ENCODE measurements around the gene PELI2.

The PELI2 gene

DNA sequence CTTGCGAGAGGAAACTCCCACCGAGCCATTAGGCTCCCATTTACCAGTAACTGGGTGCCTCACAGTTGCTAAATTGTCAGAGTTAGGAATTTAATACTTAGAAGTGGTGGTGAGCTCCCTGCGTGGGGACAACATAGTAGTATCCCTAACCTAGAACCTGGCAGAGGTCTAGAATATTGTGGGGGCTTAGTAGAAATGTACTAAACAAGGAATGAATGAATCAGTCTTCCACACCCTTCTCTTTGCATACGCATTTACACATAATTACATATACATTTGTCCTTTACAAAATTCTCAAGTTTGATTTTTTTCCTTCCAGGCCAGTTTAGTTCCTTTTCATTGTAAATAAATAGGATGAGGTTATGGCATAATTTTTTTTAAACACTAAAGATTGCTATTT lies 24.1 kb downstream of the PELI2 start:
- TF ChIP-seq, protein P1, sequence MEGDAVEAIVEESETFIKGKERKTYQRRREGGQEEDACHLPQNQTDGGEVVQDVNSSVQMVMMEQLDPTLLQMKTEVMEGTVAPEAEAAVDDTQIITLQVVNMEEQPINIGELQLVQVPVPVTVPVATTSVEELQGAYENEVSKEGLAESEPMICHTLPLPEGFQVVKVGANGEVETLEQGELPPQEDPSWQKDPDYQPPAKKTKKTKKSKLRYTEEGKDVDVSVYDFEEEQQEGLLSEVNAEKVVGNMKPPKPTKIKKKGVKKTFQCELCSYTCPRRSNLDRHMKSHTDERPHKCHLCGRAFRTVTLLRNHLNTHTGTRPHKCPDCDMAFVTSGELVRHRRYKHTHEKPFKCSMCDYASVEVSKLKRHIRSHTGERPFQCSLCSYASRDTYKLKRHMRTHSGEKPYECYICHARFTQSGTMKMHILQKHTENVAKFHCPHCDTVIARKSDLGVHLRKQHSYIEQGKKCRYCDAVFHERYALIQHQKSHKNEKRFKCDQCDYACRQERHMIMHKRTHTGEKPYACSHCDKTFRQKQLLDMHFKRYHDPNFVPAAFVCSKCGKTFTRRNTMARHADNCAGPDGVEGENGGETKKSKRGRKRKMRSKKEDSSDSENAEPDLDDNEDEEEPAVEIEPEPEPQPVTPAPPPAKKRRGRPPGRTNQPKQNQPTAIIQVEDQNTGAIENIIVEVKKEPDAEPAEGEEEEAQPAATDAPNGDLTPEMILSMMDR (IDR thresholded peaks at IDR 0.05) = no peak
- H3K27me3 Mint-ChIP-seq (ENCODE audit: low read depth, poor library complexity) = no peaks in the 10 kb centered on the region

DNA sequence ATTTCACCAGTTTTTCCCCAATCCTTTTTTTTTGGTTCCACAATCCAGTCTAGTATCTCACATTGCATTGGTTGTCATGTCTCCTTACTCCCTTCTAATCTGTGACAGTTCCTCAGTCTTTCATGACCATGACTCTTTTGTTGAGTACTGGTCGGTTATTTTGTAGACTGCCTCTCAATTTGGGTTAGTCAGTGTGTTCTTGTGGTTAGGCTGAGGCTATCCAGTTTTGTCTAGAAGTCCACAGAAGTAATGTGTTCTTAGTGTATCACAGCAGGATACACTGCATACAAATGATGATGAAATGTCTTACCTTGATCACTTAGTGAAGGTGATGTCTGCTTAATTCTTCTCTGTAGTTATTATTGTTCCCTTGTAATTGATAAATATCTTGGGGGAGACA lies 24.8 kb downstream of the PELI2 start:
- TF ChIP-seq, protein P1 (IDR thresholded peaks at IDR 0.05) = no peak
- Mint-ChIP-seq H3K4me3 (no peak overlapping the region), H3K36me3 (ENCODE audit: low read depth) (no peaks in the 10 kb centered on the region), H3K27me3 (ENCODE audit: low read depth, poor library complexity) (no peaks in the 10 kb centered on the region), H3K27ac (no peak overlapping the region), H3K4me1 (peaks cover 48% of the 10 kb centered on the region), H3K9me3 (no peaks in the 10 kb centered on the region)
- DNase-seq = no peak

More for the DNA sequence above, 24.1 kb downstream of the PELI2 start:
- Mint-ChIP-seq H3K27ac (no peak overlapping the region), H3K36me3 (ENCODE audit: low read depth) (no peaks in the 10 kb centered on the region), H3K9me3 (no peaks in the 10 kb centered on the region), H3K4me1 (peaks cover 48% of the 10 kb centered on the region), H3K4me3 (no peak overlapping the region)
- no peak for DNase-seq

DNA sequence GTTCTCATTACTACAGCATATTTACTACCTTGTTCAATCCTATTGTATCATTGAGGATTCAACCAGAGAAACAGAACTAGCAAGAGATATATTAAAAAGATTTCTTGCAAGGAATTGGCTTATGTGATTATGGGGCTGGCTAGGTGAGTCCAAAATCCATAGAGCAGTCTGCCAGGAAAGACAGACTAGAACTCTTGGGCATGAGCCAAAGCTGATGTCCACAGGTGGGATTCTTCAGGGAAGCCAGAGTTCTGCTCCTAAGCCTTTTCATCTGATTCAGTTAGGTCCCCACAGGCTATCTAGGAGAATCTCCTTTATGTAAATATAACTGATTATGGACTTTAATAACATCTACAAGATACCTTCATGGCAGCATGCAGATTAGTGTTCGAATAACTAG lies 26.0 kb downstream of the PELI2 start:
- Mint-ChIP-seq H3K4me1 (peaks cover 46% of the 10 kb centered on the region), H3K36me3 (ENCODE audit: low read depth) (no peaks in the 10 kb centered on the region), H3K27ac (no peak overlapping the region), H3K4me3 (no peak overlapping the region), H3K27me3 (ENCODE audit: low read depth, poor library complexity) (no peaks in the 10 kb centered on the region), H3K9me3 (no peaks in the 10 kb centered on the region)
- TF ChIP-seq, protein P1 (IDR thresholded peaks at IDR 0.05) = no peak
- DNase-seq = no peak

DNA sequence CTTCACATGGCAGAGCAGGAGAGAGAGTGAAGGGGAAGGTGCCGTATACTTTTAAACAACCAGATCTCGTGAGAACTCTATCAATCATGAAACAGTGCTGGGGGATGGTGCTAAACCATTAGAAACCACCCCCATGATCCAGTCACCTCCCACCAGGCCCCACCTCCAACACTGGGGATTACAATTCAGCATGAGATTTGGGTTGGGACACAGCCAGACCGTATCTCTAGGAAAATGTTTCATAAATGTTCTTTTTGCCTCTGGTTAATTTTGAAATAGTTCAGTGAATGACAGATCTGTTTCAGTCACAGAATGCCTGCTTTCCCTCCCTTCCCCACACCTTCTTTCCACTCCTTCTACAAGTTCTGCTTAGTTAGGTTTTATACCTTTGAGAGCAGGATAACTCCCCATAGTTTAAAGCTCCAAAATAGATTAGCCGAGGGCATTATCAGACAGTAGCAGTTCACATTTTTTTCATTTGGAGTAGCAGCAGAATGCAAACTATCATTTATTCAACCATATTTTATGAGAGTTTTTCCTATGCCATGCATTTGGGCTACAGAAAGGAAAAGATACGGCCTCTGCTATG lies 27.1 kb downstream of the PELI2 start:
- peaks cover 35% of the 10 kb centered on the region for H3K4me1 Mint-ChIP-seq
- peak overlapping the region; percentile 53 for H3K27ac Mint-ChIP-seq
- H3K9me3 Mint-ChIP-seq = no peaks in the 10 kb centered on the region
- TF ChIP-seq, protein P1 (IDR thresholded peaks at IDR 0.05) = no peak
- no peak overlapping the region for H3K4me3 Mint-ChIP-seq
- no peaks in the 10 kb centered on the region for H3K27me3 Mint-ChIP-seq (ENCODE audit: low read depth, poor library complexity)
- H3K36me3 Mint-ChIP-seq (ENCODE audit: low read depth) = no peaks in the 10 kb centered on the region
- DNase-seq = no peak

DNA sequence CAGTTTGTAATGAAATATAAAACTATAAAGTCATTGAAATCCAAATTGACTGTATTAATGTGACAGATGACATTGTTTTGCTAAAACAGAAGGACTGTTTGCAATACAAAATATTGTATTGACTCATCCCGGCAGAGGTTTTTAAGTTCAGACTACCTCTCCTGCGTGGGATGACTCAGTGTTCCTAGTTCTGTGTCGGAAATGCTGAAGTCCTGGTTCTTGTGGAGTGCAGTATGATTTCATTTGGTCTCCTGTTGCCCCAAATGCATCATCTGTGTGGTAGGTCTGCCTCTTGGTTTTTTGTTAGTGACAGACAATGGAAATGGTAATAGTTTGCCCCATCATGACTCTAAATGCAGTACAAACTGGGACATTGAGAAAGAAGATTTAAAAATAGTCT lies 27.8 kb downstream of the PELI2 start:
- TF ChIP-seq, protein P1 (IDR thresholded peaks at IDR 0.05) = no peak

DNA sequence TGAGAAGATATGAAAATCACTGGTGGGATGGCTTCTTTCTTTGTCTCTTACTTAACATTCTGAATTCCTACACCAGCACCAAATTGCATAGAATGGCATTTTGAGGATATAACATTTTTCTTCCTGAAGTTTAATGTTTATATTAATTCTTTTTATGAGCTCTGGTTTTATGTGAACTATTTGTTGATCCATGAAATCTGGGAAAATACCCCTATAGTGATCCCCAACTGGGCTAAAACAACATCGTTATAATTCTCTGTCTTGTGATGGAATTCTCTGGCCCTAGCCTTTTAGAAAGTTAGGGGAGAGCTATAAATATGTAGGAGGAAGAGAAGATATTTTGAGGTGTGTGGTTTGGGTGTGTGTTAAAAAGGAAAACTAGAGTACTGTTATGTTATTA lies 29.2 kb downstream of the PELI2 start:
- Mint-ChIP-seq H3K27me3 (ENCODE audit: low read depth, poor library complexity) (no peaks in the 10 kb centered on the region), H3K4me3 (no peak overlapping the region), H3K36me3 (ENCODE audit: low read depth) (no peaks in the 10 kb centered on the region), H3K9me3 (no peaks in the 10 kb centered on the region), H3K4me1 (peaks cover 29% of the 10 kb centered on the region), H3K27ac (no peak overlapping the region)
- no peak for DNase-seq
- TF ChIP-seq, protein P1 (IDR thresholded peaks at IDR 0.05) = no peak

More for the DNA sequence above, 27.8 kb downstream of the PELI2 start:
- H3K9me3 Mint-ChIP-seq = no peaks in the 10 kb centered on the region
- H3K4me3 Mint-ChIP-seq = no peak overlapping the region
- no peak for DNase-seq
- H3K27ac Mint-ChIP-seq = no peak overlapping the region
- H3K27me3 Mint-ChIP-seq (ENCODE audit: low read depth, poor library complexity) = no peaks in the 10 kb centered on the region
- H3K36me3 Mint-ChIP-seq (ENCODE audit: low read depth) = no peaks in the 10 kb centered on the region
- peaks cover 30% of the 10 kb centered on the region for H3K4me1 Mint-ChIP-seq
